ENCODE results near the gene MUC4. TPM values are rescaled to one million over a fixed set of nuclear protein-coding genes. Genes with fewer than 3 reads are reported as not detected.
"Not testable (repeated sequence)": the region's sequence is repeated elsewhere in the genome, so short reads cannot be mapped to it uniquely, and the experiment has no call there.

MUC4 gene
- total RNA-seq, 2 experiments from 2014 or later, result 0.03 to 0.26 TPM

DNA sequence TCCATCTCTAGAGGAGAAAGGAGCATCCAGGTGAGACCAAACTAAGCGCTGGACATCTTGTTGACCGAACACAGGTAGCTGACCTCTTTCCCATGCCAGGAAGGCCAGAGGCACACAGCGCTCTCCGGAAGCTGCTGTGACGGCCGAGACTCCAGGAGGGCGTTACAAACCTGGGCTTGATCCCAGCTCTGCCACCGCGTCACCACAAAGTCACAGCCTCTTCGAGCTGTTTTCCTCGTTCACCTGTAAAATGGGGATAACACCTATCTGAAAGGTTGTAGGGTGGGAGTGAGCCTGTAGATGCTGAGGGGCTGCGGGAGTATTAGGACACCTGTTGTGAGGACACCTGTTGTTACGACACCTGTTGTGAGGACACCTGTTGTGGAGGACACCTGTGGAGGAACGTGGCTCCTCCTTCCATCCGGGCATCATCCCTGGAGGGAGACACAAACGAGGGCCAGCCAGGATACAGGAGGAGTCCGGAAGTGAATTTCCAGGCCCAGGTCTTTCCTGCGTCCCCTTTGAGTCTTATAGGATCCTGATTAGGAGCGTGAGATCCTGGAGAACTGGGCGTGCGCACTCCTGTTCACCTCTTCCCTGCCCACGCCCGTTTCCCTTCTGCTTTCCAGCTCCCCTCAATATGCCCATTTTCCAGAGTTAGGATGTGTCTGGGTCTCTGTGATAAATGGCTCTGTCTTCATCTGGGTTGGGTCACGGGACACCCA, 2.3 kb upstream of the MUC4 start:
- CTCF ChIA-PET, result interaction anchor here (0.8 kb wide), 1 partner anchor 80 kb away, joined by 3 read pairs; no protein-coding TSS in a partner anchor
- no peaks in the 10 kb centered on the region for H3K9me3 Mint-ChIP-seq (ENCODE audit: low read depth)
- no peak for DNase-seq
- H3K4me1 Mint-ChIP-seq, result peaks cover 3% of the 10 kb centered on the region
- H3K27me3 Mint-ChIP-seq, result peaks cover 4% of the 10 kb centered on the region
- no peaks in the 10 kb centered on the region for H3K36me3 Mint-ChIP-seq
- no peak overlapping the region for H3K4me3 Mint-ChIP-seq
- no peak overlapping the region for H3K27ac Mint-ChIP-seq
- no peak for ATAC-seq

DNA sequence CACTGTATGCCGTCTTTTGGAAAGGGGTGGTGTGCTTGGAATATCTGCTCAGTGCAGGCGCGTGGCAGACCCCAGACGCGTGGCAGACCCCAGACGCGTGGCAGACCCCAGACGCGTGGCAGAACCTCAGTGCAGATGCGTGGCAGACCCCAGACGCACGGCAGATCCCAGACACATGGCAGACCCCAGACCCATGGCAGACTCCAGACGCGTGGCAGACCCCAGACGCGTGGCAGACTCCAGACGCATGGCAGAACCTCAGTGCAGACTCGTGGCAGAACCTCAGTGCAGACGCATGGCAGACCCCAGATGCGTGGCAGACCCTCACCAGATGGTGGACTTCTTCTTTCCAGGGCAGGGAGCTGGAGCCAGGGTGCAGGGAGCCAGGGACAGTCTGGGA, 637 bp upstream of the MUC4 start:
- Mint-ChIP-seq H3K27ac (no peak overlapping the region), H3K4me1 (peaks cover 8% of the 10 kb centered on the region), H3K36me3 (no peaks in the 10 kb centered on the region), H3K27me3 (peaks cover 4% of the 10 kb centered on the region), H3K4me3 (no peak overlapping the region), H3K9me3 (ENCODE audit: low read depth) (no peaks in the 10 kb centered on the region)
- no peak for DNase-seq
- no peak for ATAC-seq
- CTCF ChIA-PET, result no interaction called here

DNA sequence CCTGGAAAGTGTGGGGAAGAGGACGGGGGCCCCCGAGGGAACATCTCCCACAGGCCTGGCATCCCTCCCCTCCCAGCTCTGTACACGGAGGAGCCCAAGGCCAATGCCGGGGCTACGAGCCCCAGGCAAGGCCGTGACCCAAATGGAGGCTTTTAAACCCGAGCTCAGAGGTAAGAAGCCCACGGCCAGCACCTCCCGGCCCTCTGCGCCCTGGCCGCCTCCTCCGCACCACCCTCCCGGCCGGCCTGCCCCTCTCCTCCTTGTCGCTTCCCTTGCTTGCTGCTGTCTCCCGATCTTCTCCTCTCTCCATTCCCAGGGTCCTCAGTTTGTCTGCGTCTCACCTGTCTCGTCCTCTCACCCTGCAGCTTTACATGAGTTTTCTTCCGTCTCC, 1.3 kb downstream of the MUC4 start:
- Mint-ChIP-seq H3K27me3 (peaks cover 4% of the 10 kb centered on the region), H3K9me3 (ENCODE audit: low read depth) (no peaks in the 10 kb centered on the region), H3K4me3 (no peak overlapping the region), H3K27ac (no peak overlapping the region), H3K36me3 (peaks cover 5% of the 10 kb centered on the region), H3K4me1 (peaks cover 21% of the 10 kb centered on the region)
- DNase-seq (no peak), ATAC-seq (no peak)
- CTCF ChIA-PET, result no interaction called here

DNA sequence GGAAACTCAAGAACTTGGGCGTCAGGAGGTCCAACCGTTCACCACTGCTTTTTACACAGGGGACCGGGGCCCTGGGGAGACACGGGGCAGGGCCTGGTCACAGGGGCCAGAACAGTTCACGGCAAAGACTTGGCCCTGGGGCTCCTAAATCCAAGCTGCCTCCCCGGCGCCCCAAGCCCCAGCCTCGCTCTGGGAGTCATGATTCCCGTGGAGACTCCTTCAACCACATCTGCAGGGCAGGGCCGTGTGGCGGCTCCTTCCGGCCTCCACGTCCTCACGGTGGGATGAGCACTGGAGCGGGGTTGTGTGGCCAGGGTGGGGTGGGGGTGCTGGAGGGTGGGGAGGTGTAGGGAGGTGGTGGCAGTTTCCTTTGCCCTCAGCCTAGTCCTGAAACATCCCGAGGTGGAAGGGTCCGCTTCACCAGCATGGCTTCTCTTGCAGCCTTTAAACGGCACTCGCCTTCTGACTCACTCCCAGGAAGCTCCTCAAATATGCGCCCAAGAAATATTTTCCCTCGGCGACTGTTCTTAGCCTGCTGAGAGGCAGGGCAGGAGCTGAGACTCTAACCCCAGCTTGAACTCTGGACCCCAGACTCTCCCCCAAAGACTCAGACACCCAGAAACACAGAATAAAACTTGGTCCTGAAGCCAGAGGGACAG, 1.8 kb downstream of the MUC4 start:
- peaks cover 25% of the 10 kb centered on the region for H3K4me1 Mint-ChIP-seq
- CTCF ChIA-PET, result no interaction called here
- no peak overlapping the region for H3K27ac Mint-ChIP-seq

DNA sequence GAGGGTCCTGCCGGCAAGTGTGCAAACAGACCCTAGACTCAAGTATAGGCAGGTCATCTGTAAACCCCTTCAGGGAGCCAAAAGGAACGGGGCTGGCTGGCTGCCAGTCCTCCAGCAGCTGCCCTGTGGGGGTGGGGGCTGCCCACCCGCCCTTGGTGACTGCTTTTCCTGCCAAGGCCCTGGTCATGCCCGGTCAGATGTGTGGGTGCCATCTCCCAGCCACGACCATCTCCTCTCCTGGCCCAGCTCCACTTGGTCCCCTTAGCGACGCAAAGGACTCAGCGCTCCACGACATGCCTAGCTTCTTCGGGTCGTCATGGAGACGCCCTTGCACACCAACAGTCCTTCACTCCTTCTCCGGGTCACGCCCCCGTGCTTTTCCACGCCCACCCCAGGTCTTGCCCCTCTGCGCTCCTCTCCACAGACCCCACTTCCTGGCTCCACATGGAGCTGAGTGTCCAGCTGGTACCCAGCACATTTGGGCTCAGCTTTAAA, 2.4 kb downstream of the MUC4 start:
- Mint-ChIP-seq H3K4me3 (no peak overlapping the region), H3K36me3 (peaks cover 14% of the 10 kb centered on the region), H3K27ac (no peak overlapping the region), H3K27me3 (peaks cover 4% of the 10 kb centered on the region), H3K9me3 (ENCODE audit: low read depth) (peaks cover 3% of the 10 kb centered on the region), H3K4me1 (peaks cover 31% of the 10 kb centered on the region)
- no peak for DNase-seq
- CTCF ChIA-PET, result interaction anchor here (1.7 kb wide), 1 partner anchor 41 kb away, joined by 5 read pairs; no protein-coding TSS in a partner anchor
- ATAC-seq, result no peak

More for the DNA sequence above, 1.8 kb downstream of the MUC4 start:
- no peak overlapping the region for H3K4me3 Mint-ChIP-seq
- peaks cover 10% of the 10 kb centered on the region for H3K36me3 Mint-ChIP-seq
- peaks cover 2% of the 10 kb centered on the region for H3K9me3 Mint-ChIP-seq (ENCODE audit: low read depth)
- H3K27me3 Mint-ChIP-seq, result peaks cover 4% of the 10 kb centered on the region
- ATAC-seq, result no peak
- DNase-seq, result no peak

DNA sequence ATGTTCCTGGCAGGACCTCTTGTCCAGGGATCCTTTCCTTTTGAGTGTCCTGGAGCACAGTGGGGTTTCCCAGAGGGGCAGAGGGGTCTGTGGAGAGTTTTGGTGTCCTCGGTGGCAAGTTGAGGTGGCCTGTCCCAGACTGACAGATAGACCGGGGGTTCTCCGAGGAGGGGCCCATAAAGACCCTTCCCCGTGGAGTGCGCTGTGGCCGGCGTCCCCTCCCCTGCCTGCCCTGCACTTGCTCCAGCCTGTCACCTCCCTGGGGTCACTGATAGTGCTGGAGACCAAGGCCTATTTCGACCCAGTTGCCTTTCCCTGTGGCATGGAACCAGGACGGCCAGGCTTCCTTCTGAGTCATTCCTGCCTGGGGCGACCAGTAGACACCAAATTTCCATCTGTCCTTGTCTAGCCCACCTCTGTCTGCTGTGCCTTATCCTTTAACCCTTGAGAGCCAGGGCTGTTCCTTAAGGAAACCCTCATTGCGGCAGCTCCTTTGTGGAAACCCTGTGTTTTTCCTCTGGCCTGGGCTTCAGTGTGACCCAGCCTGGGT, 2.9 kb downstream of the MUC4 start:
- Mint-ChIP-seq H3K27ac (no peak overlapping the region), H3K4me3 (no peak overlapping the region), H3K27me3 (peaks cover 5% of the 10 kb centered on the region), H3K4me1 (peaks cover 36% of the 10 kb centered on the region), H3K36me3 (peaks cover 19% of the 10 kb centered on the region), H3K9me3 (ENCODE audit: low read depth) (peaks cover 4% of the 10 kb centered on the region)
- ATAC-seq (no peak), DNase-seq (no peak)
- CTCF ChIA-PET, result interaction anchor here (1.7 kb wide), 1 partner anchor 42 kb away, joined by 5 read pairs; no protein-coding TSS in a partner anchor

DNA sequence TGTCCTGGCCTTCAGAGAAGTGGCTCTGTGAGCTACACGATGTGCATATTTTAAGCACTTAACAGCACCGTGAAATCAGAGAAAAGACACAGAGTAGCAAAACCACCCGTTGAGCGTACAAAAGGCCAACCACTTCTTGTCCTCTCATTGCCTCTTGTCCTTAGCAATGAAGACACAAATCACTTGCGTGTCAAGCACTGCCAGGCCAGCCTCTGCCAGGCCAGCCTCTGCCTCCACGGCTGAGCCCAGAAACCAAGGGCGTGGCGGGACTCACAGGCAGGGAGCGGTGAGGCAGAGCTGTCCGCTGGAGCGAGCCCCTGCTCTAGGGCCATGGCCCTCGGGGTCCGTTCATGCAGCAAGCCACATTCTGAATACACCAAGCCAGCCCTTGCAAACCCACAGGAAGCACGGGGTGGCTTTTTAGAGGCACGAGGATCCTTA, 4.0 kb downstream of the MUC4 start:
- H3K27ac Mint-ChIP-seq, result no peak overlapping the region
- peaks cover 12% of the 10 kb centered on the region for H3K27me3 Mint-ChIP-seq
- DNase-seq, result no peak
- CTCF ChIA-PET, result interaction anchor here (1.7 kb wide), 1 partner anchor 43 kb away, joined by 5 read pairs; no protein-coding TSS in a partner anchor
- no peak overlapping the region for H3K4me3 Mint-ChIP-seq
- H3K9me3 Mint-ChIP-seq (ENCODE audit: low read depth), result peaks cover 5% of the 10 kb centered on the region
- H3K4me1 Mint-ChIP-seq, result peaks cover 47% of the 10 kb centered on the region
- ATAC-seq, result no peak
- H3K36me3 Mint-ChIP-seq, result peaks cover 24% of the 10 kb centered on the region

DNA sequence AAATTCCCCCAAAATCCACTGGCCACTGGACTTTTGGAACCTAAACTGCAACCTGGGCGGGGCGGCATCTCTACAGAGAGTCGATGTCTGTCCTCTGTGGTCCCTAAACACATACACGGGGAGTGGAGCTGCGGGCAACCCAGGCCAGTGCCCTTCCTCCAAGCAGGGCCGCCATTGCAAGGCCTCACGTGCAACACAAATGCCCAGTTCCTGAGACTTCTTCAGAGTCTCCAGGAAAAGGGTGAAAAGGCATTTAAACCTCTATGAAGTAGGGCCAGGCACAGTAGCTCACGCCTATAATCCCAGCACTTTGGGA, 4.9 kb downstream of the MUC4 start:
- Mint-ChIP-seq H3K9me3 (ENCODE audit: low read depth) (peaks cover 5% of the 10 kb centered on the region), H3K36me3 (peaks cover 24% of the 10 kb centered on the region), H3K4me3 (no peak overlapping the region), H3K27ac (no peak overlapping the region), H3K4me1 (peaks cover 56% of the 10 kb centered on the region), H3K27me3 (peaks cover 15% of the 10 kb centered on the region)
- ATAC-seq, result no peak
- CTCF ChIA-PET, result interaction anchor here (1.9 kb wide), 1 partner anchor 43 kb away, joined by 10 read pairs; no protein-coding TSS in a partner anchor
- DNase-seq, result no peak

DNA sequence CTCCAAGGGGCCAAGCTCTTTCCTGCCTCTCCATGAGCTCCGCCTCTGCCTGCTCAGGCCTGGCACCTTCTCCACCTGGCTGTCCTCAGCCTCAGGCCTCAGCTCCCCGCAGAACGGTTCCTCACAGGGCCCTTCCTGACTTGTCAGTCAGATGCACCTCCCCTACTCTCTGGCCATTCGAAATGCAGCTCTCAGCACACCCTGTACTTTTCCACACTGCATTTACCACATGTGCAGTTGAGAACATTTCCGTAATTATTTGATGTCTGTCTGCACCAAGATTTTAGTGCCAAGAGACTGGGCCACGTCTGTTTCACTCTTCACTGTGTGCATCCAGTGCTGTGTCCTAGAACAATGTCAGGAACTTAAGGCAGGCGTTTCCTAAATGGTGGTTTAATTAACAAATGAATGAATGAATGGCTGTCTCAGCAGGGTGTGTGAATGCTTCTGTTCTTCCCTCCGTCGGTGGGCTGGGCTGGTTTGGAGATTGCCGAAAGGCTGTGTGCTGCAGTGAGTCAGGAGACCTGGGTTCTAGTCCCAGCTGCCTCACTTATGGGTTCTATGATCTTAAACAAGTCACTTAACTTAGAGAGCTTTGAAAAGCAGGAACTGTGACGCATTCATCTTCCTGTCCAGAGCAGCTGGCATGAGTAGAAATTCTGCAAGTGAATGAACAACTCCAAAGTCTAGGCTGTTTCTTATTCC, 5.4 kb downstream of the MUC4 start:
- H3K27me3 Mint-ChIP-seq, result peaks cover 18% of the 10 kb centered on the region
- peak overlapping the region; percentile 51 for H3K27ac Mint-ChIP-seq
- DNase-seq (no peak), ATAC-seq (no peak)
- peaks cover 61% of the 10 kb centered on the region for H3K4me1 Mint-ChIP-seq
- H3K36me3 Mint-ChIP-seq, result peaks cover 26% of the 10 kb centered on the region
- no peak overlapping the region for H3K4me3 Mint-ChIP-seq
- H3K9me3 Mint-ChIP-seq (ENCODE audit: low read depth), result peaks cover 5% of the 10 kb centered on the region
- CTCF ChIA-PET, result interaction anchor here (1.9 kb wide), 1 partner anchor 44 kb away, joined by 10 read pairs; no protein-coding TSS in a partner anchor

DNA sequence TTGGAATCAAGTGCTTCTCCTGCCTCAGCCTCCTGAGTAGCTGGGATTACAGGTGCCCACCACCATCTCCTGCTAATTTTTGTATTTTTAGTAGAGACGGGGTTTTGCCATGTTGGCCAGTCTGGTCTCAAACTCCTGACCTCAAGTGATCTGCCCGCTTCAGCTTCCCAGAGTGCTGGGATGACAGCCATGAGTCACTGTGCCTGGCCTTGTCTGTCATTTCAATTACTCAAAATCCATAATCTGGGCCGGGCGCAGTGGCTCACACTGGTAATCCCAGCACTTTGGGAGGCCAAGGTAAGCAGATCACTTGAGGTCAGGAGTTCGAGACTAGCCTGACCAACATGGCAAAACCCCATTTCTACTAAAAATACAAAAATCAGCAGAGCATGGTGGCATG, 6.1 kb downstream of the MUC4 start:
- DNase-seq; ATAC-seq; H3K9me3 Mint-ChIP-seq (ENCODE audit: low read depth); H3K4me3 Mint-ChIP-seq: not testable (repeated sequence)
- Mint-ChIP-seq H3K36me3 (peaks cover 27% of the 10 kb centered on the region), H3K4me1 (peaks cover 62% of the 10 kb centered on the region), H3K27ac (peak overlapping the region; percentile 82), H3K27me3 (peaks cover 20% of the 10 kb centered on the region)
- CTCF ChIA-PET, result interaction anchor here (1.9 kb wide), 1 partner anchor 45 kb away, joined by 10 read pairs; no protein-coding TSS in a partner anchor

DNA sequence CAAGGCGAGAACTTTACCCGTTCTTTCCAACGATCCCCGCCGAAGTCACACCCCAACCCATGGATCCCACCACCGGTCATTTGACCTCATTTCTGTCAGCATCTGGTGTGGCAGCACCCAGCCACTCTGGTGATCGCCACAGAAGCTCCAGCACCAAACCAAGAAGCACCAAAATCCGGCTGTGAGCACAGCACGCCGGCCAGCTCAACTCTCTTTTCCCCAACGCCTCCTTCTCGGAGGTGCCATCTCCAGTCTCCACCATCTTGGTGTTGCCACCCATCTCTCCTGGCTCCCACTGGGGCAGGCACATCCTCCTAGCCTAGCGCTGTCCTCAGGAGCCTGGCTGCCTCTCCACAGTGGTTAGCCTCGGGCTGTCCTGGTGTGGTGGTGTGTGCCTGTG, 6.5 kb downstream of the MUC4 start:
- Mint-ChIP-seq H3K9me3 (ENCODE audit: low read depth) (peaks cover 5% of the 10 kb centered on the region), H3K27me3 (peaks cover 19% of the 10 kb centered on the region), H3K4me1 (peaks cover 62% of the 10 kb centered on the region), H3K4me3 (no peak overlapping the region), H3K27ac (peak overlapping the region; percentile 82), H3K36me3 (peaks cover 27% of the 10 kb centered on the region)
- CTCF ChIA-PET, result interaction anchor here (1.7 kb wide), 1 partner anchor 45 kb away, joined by 7 read pairs; no protein-coding TSS in a partner anchor
- DNase-seq (no peak), ATAC-seq (no peak)

DNA sequence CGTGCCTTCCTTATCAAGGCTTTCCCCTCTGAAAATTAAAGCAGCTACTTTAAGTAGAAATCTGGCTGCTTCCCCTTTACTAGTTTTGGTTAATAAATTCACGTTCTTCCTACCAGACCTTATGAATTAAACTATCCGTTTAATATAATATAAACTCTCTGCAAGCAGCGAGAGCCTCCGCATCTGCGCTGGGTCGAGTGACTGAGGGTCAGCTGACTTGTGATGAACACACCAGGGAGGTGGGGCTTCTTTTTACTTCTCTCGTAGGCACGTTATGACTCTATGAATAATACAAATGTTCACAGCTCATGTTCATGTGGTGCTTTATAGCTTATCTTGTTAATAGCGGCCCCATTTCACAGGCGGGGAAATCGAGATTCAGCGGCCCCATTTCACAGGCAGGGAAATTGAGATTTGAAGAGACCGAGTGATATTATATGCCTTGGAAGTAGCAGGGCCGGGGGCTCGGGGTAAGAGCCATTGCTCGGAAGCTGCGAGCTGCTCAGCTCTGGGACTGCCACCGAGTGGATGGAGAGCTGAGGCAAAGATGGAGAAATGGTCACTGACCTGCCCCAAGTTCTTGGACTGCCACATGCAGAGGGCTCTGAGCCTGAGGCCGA, 8.3 kb downstream of the MUC4 start:
- peaks cover 64% of the 10 kb centered on the region for H3K4me1 Mint-ChIP-seq
- H3K4me3 Mint-ChIP-seq, result no peak overlapping the region
- CTCF ChIA-PET, result interaction anchor here (1.4 to 1.9 kb wide), 3 partner anchors 47 kb away, joined by 3 to 7 read pairs (median 7); no protein-coding TSS in a partner anchor
- ATAC-seq (no peak), DNase-seq (no peak)
- H3K27me3 Mint-ChIP-seq, result peaks cover 19% of the 10 kb centered on the region
- H3K27ac Mint-ChIP-seq, result peak overlapping the region; percentile 82
- H3K36me3 Mint-ChIP-seq, result peaks cover 27% of the 10 kb centered on the region
- peaks cover 5% of the 10 kb centered on the region for H3K9me3 Mint-ChIP-seq (ENCODE audit: low read depth)

Measured in activated CD8-positive, alpha-beta memory T cell treated with anti-CD3 and anti-CD28 coated beads, Interleukin-2, amount 10 ng/mL, durations not matched to agents 7 days and 5 days (primary cell).